ENCODE measurements around the gene DHX8. TPM values are rescaled to one million over a fixed set of nuclear protein-coding genes. Genes with fewer than 3 reads are reported as not detected.

The DHX8 gene
- total and polyA plus RNA-seq, 2 of the 4 experiments (the other 2 are of a cell fraction) = 21.8 to 50.0 TPM

DNA sequence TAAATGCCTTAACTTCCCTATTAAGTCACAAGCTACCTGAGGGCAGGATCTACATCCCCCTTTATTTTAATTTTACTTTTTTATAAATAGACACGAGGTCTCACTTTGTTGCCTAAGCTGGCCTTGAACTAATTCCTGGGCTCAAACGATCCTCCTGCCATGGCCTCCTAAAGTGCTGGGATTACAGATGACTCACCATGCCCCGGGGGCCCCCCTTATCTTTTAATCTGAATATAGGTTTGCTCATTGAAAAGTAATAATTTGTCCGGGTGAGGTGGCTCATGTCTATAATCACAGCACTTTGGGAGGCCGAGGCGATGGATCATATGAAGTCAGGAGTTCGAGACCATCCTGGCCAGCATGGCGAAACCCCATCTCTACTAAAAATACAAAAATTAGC, 48.2 kb downstream of the DHX8 start:
- H3K27me3 ChIP-seq (ENCODE audit: control insufficient read depth, insufficient read depth, low read length) = no peaks in the 10 kb centered on the region
- H2BK120ac ChIP-seq (ENCODE audit: low read depth, low read length) = no peak overlapping the region
- no peak overlapping the region for H4K5ac ChIP-seq (ENCODE audit: low read depth, low read length)
- H2BK15ac ChIP-seq (ENCODE audit: low read depth, low read length) = no peak overlapping the region
- no peak overlapping the region for H2BK20ac ChIP-seq (ENCODE audit: low read depth, low read length)
- no peaks in the 10 kb centered on the region for H3K9me3 ChIP-seq (ENCODE audit: control insufficient read depth, insufficient read depth, low read length)
- H3K4me3 ChIP-seq (ENCODE audit: insufficient read depth, low read depth, low read length) = no peak overlapping the region
- H3K9me1 ChIP-seq (ENCODE audit: insufficient read depth, low read length) = peaks cover 27% of the 10 kb centered on the region
- DNase-seq (no peak), ATAC-seq (ENCODE audit: low read depth) (no peak)
- TF ChIP-seq NFE2L2 (IDR thresholded peaks at IDR 0.05; ENCODE audit: low read depth, low read length) (no peak), MXI1 (IDR thresholded peaks at IDR 0.05; ENCODE audit: borderline replicate concordance, low read depth, low read length) (no peak), MAZ (IDR thresholded peaks at IDR 0.05; ENCODE audit: borderline replicate concordance, low read depth, low read length) (no peak), RFX5 (IDR thresholded peaks at IDR 0.05; ENCODE audit: low read depth, low read length) (no peak), BHLHE40 (IDR thresholded peaks at IDR 0.05; ENCODE audit: low read depth, low read length) (no peak), CHD1 (IDR thresholded peaks at IDR 0.05; ENCODE audit: low read depth, low read length) (no peak), RAD21 (IDR thresholded peaks at IDR 0.05; ENCODE audit: low read length) (no peak), SMC3 (IDR thresholded peaks at IDR 0.05; ENCODE audit: low read depth, low read length) (no peak), CEBPB (IDR thresholded peaks at IDR 0.05; ENCODE audit: low read depth, low read length) (no peak)
- TF ChIP-seq, protein P1, sequence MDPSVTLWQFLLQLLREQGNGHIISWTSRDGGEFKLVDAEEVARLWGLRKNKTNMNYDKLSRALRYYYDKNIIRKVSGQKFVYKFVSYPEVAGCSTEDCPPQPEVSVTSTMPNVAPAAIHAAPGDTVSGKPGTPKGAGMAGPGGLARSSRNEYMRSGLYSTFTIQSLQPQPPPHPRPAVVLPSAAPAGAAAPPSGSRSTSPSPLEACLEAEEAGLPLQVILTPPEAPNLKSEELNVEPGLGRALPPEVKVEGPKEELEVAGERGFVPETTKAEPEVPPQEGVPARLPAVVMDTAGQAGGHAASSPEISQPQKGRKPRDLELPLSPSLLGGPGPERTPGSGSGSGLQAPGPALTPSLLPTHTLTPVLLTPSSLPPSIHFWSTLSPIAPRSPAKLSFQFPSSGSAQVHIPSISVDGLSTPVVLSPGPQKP (IDR thresholded peaks at IDR 0.05; ENCODE audit: borderline replicate concordance, low read depth, low read length) = no peak
- TF ChIP-seq, protein P2, sequence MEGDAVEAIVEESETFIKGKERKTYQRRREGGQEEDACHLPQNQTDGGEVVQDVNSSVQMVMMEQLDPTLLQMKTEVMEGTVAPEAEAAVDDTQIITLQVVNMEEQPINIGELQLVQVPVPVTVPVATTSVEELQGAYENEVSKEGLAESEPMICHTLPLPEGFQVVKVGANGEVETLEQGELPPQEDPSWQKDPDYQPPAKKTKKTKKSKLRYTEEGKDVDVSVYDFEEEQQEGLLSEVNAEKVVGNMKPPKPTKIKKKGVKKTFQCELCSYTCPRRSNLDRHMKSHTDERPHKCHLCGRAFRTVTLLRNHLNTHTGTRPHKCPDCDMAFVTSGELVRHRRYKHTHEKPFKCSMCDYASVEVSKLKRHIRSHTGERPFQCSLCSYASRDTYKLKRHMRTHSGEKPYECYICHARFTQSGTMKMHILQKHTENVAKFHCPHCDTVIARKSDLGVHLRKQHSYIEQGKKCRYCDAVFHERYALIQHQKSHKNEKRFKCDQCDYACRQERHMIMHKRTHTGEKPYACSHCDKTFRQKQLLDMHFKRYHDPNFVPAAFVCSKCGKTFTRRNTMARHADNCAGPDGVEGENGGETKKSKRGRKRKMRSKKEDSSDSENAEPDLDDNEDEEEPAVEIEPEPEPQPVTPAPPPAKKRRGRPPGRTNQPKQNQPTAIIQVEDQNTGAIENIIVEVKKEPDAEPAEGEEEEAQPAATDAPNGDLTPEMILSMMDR (conservative IDR thresholded peaks at IDR 0.05; ENCODE audit: low read depth, low read length) = no peak
- TF ChIP-seq, protein P3, sequence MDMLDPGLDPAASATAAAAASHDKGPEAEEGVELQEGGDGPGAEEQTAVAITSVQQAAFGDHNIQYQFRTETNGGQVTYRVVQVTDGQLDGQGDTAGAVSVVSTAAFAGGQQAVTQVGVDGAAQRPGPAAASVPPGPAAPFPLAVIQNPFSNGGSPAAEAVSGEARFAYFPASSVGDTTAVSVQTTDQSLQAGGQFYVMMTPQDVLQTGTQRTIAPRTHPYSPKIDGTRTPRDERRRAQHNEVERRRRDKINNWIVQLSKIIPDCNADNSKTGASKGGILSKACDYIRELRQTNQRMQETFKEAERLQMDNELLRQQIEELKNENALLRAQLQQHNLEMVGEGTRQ (IDR thresholded peaks at IDR 0.05; ENCODE audit: low read depth, low read length) = no peak
- POLR2A ChIA-PET (ENCODE audit: unreplicated experiment) = no interaction called here
- peaks cover 0 to 34% of the 10 kb centered on the region in 2 experiments; a peak in 2 of 4 replicates for H3K79me1 ChIP-seq (ENCODE audit: low read depth in 1 of 2, low read length in 2 of 2)
- H3K56ac ChIP-seq (ENCODE audit: extremely low read depth, insufficient read depth, low read length) = no peak overlapping the region
- H3K4ac ChIP-seq (ENCODE audit: low read depth, low read length) = no peak overlapping the region
- dilution Hi-C loops (cut with HindIII; ENCODE audit: low sequenced_read_pairs, unreplicated experiment) (no loop called here), in situ Hi-C loops (cut with MboI; ENCODE audit: low sequenced_read_pairs) (no loop called here), intact Hi-C loops (cut with micrococcal nuclease) (no loop called here)
- 94% methylated on average over 4 of the region's 8 CpGs; no CpG with 5 or more reads in 1 of the 2 experiments for WGBS, 2 experiments (ENCODE audit: extremely low coverage in 2 of 2, insufficient read length in 1 of 2)
- no peak overlapping the region for H2AK9ac ChIP-seq (replicated peaks; ENCODE audit: low read depth, low read length, poor library complexity)
- peaks cover 21% of the 10 kb centered on the region for H3K4me1 ChIP-seq (ENCODE audit: control insufficient read depth, insufficient read depth, low read length)
- no peak overlapping the region for H3K18ac ChIP-seq (ENCODE audit: low read depth, low read length)
- no peak overlapping the region for H2BK5ac ChIP-seq (ENCODE audit: low read depth, low read length, poor library complexity, severe bottlenecking)
- H2AFZ ChIP-seq (replicated peaks; ENCODE audit: low read length, poor library complexity) = no peak overlapping the region
- H3K27ac ChIP-seq (ENCODE audit: insufficient read depth, low read length) = no peak overlapping the region
- no peak overlapping the region for H3K4me2 ChIP-seq (ENCODE audit: low read depth, low read length)
- no peak overlapping the region for H4K8ac ChIP-seq (ENCODE audit: low read depth in 2 of 2, low read length in 2 of 2)
- H3K9ac ChIP-seq (ENCODE audit: low read depth, low read length) = no peak overlapping the region
- H4K91ac ChIP-seq (ENCODE audit: insufficient read depth, low read depth, low read length) = no peak overlapping the region
- H2AK5ac ChIP-seq (ENCODE audit: low read depth, low read length) = no peak overlapping the region; the same call in 1 of the 2 replicates
- H3K14ac ChIP-seq (replicated peaks; ENCODE audit: low read depth, low read length) = no peak overlapping the region
- BruUV-seq (replicated peaks) = no TSS peak
- H4K20me1 ChIP-seq (ENCODE audit: insufficient read depth, low read length) = no peaks in the 10 kb centered on the region
- H3K23ac ChIP-seq (ENCODE audit: low read depth, low read length) = no peak overlapping the region
- peaks cover 5% of the 10 kb centered on the region; the same call in 1 of the 2 replicates for H3K36me3 ChIP-seq (ENCODE audit: control insufficient read depth, insufficient read depth, low read length)
- CTCF ChIA-PET = no interaction called here
